Psoas muscle (tissue), 8 donors: ENCODE results near the gene FAM193B. TPM values are rescaled to one million over a fixed set of nuclear protein-coding genes. Genes with fewer than 3 reads are reported as not detected.

Experiments
- ATAC-seq, 4 donors: fragments of 200-7000 bp; cut with Tn5 transposase; one replicate each; pipeline ENCODE4 v1.9.1; 2020; ENCODE audit warnings: moderate library complexity in 3 of 4, mild to moderate bottlenecking in 2 of 4
- DNase-seq, 2 donors: peaks; one replicate each; pipeline ENCODE4 v3.0.0-alpha.2; 2020
- H3K27ac ChIP-seq: fragments of 200-600 bp; one replicate; pipeline ENCODE4 v1.8.0; 2022
- H3K27me3 ChIP-seq, 3 donors: fragments of 200-600 bp in 1 of 3; one replicate each; pipeline versions ENCODE4 v1.6.1 to v1.8.0; 2013 to 2022; ENCODE audit warnings: low read length in 2 of 3, mild to moderate bottlenecking in 2 of 3, moderate library complexity in 1 of 3; ENCODE audit not compliant: insufficient read depth in 3 of 3
- H3K36me3 ChIP-seq, 2 donors: fragments of 200-600 bp in 1 of 2; one replicate each; pipeline versions ENCODE4 v1.6.1 to v1.8.0; 2013 to 2022; ENCODE audit warnings: low read depth in 1 of 2, mild to moderate bottlenecking in 1 of 2, moderate library complexity in 1 of 2; ENCODE audit not compliant: insufficient read depth in 1 of 2
- H3K4me1 ChIP-seq: fragments of 200-600 bp; one replicate; pipeline ENCODE4 v1.8.0; 2022
- H3K4me3 ChIP-seq: fragments of 200-600 bp; one replicate; pipeline ENCODE4 v1.8.0; 2022; ENCODE audit warnings: mild to moderate bottlenecking
- H3K9me3 ChIP-seq: fragments of 200-600 bp; one replicate; pipeline ENCODE4 v1.8.0; 2022
- CTCF ChIP-seq: fragments of 200-600 bp; IDR thresholded peaks from one replicate; pipeline ENCODE4 v1.8.0; 2022; ENCODE audit warnings: antibody characterized with exemption
- WGBS, 3 donors: extraction: QIAGEN DNeasy Blood & Tissue Kit; methylation state at CpG; one replicate each; pipeline versions ENCODE4 v1.1.6 to v1.1.7; 2013; 5-methylcytosine and 5-hydroxymethylcytosine counted together
- intact Hi-C, 2 donors: fragments of 100-400 bp; cut with DNase I; formaldehyde crosslinking; loops; one replicate each; pipeline versions ENCODE4 v1.11.0 to v1.14.2; 2022
- polyA plus RNA-seq, 3 donors: library from polyadenylated mRNA; stranded (reverse); fragments of 200-250 nt; gene quantifications; one replicate each; pipeline ENCODE4 v1.2.3, GENCODE V29; 2013
- total RNA-seq, 4 donors: library from RNA; stranded (reverse); fragmentation: NEBNext Ultra II Directional in 2 of 4; extraction: Animal tissue kit (Norgen Biotek cat#: 25700) in 2 of 4; gene quantifications; one replicate each; pipeline versions ENCODE4 v1.2.1 to v1.2.4, GENCODE V29; 2021 to 2023
- donor health status: healthy with polysubstance abuse.
- donor health status: DM: no; HTN: no; CAD: no; lungs with moderate emphysema.
- donor health status: Bipolar disorder and iron deficiency.
- donor health status: healthy.
- donor health status: DM: yes; HTN: yes; CAD: no.
- donor health status: DM: no; HTN: no; CAD: no.
- donor health status: DM: no; HTN: no; CAD: no.
- donor health status: DM: yes; HTN: yes; CAD: no.

Gene FAM193B
- total and polyA plus RNA-seq, 7 donors = 26.9 to 36.7 (median 28.4) TPM

- DNase-seq (no peak), ATAC-seq (no peak)
- H3K4me3 ChIP-seq = no peak overlapping the region
- H3K4me1 ChIP-seq = no peaks in the 10 kb centered on the region
- no peak overlapping the region for H3K27ac ChIP-seq
- H3K9me3 ChIP-seq = no peaks in the 10 kb centered on the region
- intact Hi-C loops = loop anchor here in 1 of 2 donors (5.0 kb wide), 2 partner anchors 96 to 111 kb away; partner anchors contain the start of gene F12
- WGBS, 3 donors = 79 to 85% (median 83%) methylated on average over 16 of the region's 16 CpGs
- TF ChIP-seq CTCF = no peak
- H3K27me3 ChIP-seq = no peaks in the 10 kb centered on the region
- H3K36me3 ChIP-seq = peaks cover 0 to 8% of the 10 kb centered on the region in 2 donors
Measured at GRCh38 chr5:177502886-177503285, 51.5 kb downstream of the FAM193B start.

DNA sequence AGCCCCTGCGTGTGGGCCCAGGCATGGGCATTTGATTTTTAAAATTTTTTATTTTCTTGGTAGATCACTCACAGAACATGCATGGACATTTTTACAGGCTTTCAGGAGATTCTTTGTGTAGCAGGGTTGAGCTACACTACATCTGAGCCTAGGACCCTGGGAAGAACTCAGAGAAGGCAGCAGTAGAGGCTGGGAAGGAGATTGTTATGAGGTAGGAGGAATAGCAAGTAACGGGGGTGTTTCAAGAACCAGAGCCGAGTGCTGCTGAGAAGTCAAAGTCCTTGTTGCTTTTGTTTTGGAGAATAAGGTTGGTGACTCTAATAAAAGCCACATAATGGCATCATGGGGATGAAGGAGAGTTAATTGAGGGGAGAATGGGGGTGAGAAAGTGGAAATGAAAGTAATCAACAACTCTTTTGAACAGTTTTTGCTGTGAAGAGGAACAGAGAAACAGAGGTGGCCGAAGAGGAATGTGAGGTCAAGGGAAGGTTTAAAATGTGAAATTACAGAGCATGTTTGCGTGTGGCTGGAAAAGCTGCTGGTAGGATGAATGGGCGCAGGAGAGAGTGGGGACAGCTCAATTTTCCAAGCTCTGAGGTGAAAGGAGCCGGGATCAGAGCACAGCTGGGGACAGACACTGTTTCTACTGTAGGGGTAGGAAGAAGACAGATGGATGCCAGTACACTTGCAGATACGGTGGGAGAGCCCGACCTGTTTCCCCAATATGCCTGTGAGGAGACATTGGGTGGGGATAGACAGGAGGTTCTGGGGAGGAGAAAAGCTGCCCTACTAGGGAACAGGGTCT, 52.3 kb downstream of the FAM193B start:
- ATAC-seq = no peak
- H3K27ac ChIP-seq = no peak overlapping the region
- TF ChIP-seq CTCF = no peak
- intact Hi-C loops = loop anchor here (2.0 to 5.0 kb wide), 4 partner anchors 47 to 111 kb away; partner anchors contain the start of gene F12 (in 1 of the 2)
- H3K9me3 ChIP-seq = no peaks in the 10 kb centered on the region
- H3K4me3 ChIP-seq = no peak overlapping the region
- 62 to 72% (median 67%) methylated on average over 9 of the region's 9 CpGs for WGBS, 3 donors
- peaks cover 0 to 8% of the 10 kb centered on the region in 2 donors for H3K36me3 ChIP-seq
- no peaks in the 10 kb centered on the region for H3K4me1 ChIP-seq
- no peak for DNase-seq
- no peaks in the 10 kb centered on the region for H3K27me3 ChIP-seq

DNA sequence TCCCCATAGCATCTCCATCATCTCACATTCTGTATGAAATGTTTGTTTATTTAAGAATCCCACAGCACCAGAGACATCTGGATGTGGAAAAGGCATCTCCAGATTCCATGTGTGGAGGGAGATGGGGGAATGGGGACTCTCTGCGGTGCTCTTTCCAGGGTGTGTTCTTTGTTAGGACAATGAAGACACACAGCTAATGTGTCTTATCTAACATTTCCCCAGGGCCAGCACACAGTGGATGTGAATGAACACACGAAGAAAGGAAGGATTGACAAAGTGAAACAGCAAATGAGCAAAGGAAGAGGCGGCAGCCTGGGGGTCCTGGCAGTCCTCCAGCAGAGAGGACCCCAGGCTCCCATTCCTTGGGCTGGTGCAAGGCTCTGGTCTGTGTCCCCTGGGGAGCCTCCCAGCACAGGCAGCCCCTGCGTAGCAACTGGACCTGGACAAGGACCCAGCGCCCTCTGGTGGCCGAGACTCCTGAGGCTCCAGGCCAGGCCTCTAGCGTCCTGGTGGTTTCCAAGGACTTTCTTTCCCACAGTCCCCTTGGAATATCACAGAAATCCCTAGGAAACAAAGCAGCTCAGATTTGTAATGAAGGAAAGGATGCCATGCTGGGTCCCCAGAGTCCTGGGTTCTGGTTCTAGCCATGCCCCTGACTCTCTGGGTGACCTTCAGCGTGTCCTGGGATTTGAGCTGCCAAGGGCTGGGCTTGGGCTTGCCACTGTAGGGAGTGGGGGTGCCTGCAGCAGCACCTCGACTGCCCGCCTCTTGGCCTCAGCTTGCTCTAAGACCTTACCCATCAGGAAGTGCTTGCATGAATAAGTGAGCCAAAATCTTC, 53.5 kb downstream of the FAM193B start:
- TF ChIP-seq CTCF = peak; percentile 93
- Histone ChIP-seq H3K27ac (peak overlapping the region; percentile 3), H3K4me3 (no peak overlapping the region), H3K4me1 (no peaks in the 10 kb centered on the region), H3K36me3 (peaks cover 0 to 8% of the 10 kb centered on the region in 2 donors), H3K9me3 (no peaks in the 10 kb centered on the region), H3K27me3 (no peaks in the 10 kb centered on the region)
- WGBS, 3 donors = 17 to 19% (median 17%) methylated on average over 10 of the region's 10 CpGs
- peak; percentile 32 to 54 (median 34) for ATAC-seq
- intact Hi-C loops = loop anchor here (2.0 to 5.0 kb wide), 4 partner anchors 46 to 110 kb away; partner anchors contain the start of gene F12 (in 1 of the 2)
- DNase-seq = peak; percentile 92 to 96

- intact Hi-C loops = loop anchor here (2.0 to 5.0 kb wide), 4 partner anchors 45 to 109 kb away; partner anchors contain the start of gene F12 (in 1 of the 2)
- TF ChIP-seq CTCF = no peak
- peaks cover 9% of the 10 kb centered on the region for H3K4me1 ChIP-seq
- WGBS, 3 donors = 57 to 70% (median 67%) methylated on average over 6 of the region's 6 CpGs
- H3K36me3 ChIP-seq = peaks cover 0 to 12% of the 10 kb centered on the region in 2 donors
- no peaks in the 10 kb centered on the region for H3K27me3 ChIP-seq
- no peak overlapping the region for H3K27ac ChIP-seq
- H3K4me3 ChIP-seq = no peak overlapping the region
- no peak for DNase-seq
- no peaks in the 10 kb centered on the region for H3K9me3 ChIP-seq
- no peak for ATAC-seq
Measured at GRCh38 chr5:177499842-177500241, 54.5 kb downstream of the FAM193B start.
